CD4-positive, alpha-beta memory T cell (primary cell): ENCODE results near the gene TCP10L. TPM values are rescaled to one million over a fixed set of nuclear protein-coding genes. Genes with fewer than 3 reads are reported as not detected.

Source experiments
- CTCF ChIA-PET: fragments of 350-600 bp; sonication (Branson Sonifier 250); formaldehyde crosslinking; loops from one replicate; lab custom pipeline; 2021; ENCODE audit warnings: inconsistent platforms; ENCODE audit not compliant: partially characterized antibody; lab: Charles Lee
- POLR2A ChIA-PET: fragments of 350-600 bp; sonication (Branson Sonifier 250); formaldehyde crosslinking; loops from one replicate; lab custom pipeline; 2021; ENCODE audit not compliant: partially characterized antibody; lab: Charles Lee
- DNase-seq, 5 donors: peaks; one replicate each; pipeline versions ENCODE4 v3.0.0 to v3.0.0-alpha.2; 2020 to 2022; ENCODE audit warnings: mixed read lengths in 1 of 5
- H3K27ac ChIP-seq: one replicate; pipeline ENCODE4 v1.7.0; 2013; ENCODE audit warnings: low read depth, low read length
- H3K27me3 ChIP-seq: 2 replicates; pipeline ENCODE4 v1.7.0; 2013; ENCODE audit warnings: mild to moderate bottlenecking, low read length, moderate library complexity; ENCODE audit not compliant: insufficient read depth
- H3K36me3 ChIP-seq: 2 replicates; pipeline ENCODE4 v1.7.0; 2013; ENCODE audit warnings: mild to moderate bottlenecking, low read length, moderate library complexity; ENCODE audit not compliant: insufficient read depth
- H3K4me1 ChIP-seq: 2 replicates; pipeline ENCODE4 v1.7.0; 2013; ENCODE audit warnings: mild to moderate bottlenecking, low read length, moderate library complexity; ENCODE audit not compliant: insufficient read depth
- H3K4me3 ChIP-seq, 2 donors: one replicate each; pipeline ENCODE4 v1.7.0; 2013; ENCODE audit warnings: low read length in 2 of 2, mild to moderate bottlenecking in 1 of 2
- H3K9me3 ChIP-seq, 2 donors: one replicate each; pipeline ENCODE4 v1.7.0; 2013; ENCODE audit warnings: low read length in 2 of 2, control low read depth in 1 of 2; ENCODE audit not compliant: control insufficient read depth in 1 of 2
- H3K27ac Mint-ChIP-seq, 7 donors: one replicate each; pipeline ENCODE4 v1.8.0; 2020 to 2021; ENCODE audit warnings: mixed read lengths in 7 of 7, mild to moderate bottlenecking in 6 of 7, inconsistent platforms in 3 of 7, moderate library complexity in 3 of 7
- H3K27me3 Mint-ChIP-seq, 2 donors: one replicate each; pipeline ENCODE4 v1.8.0; 2020 to 2021; ENCODE audit warnings: mixed read lengths in 2 of 2
- H3K36me3 Mint-ChIP-seq, 2 donors: one replicate each; pipeline ENCODE4 v1.8.0; 2020 to 2021; ENCODE audit warnings: mixed read lengths in 2 of 2, inconsistent platforms in 1 of 2, mild to moderate bottlenecking in 1 of 2
- H3K4me1 Mint-ChIP-seq, 4 donors: one replicate each; pipeline ENCODE4 v1.8.0; 2020 to 2021; ENCODE audit warnings: mixed read lengths in 4 of 4, mild to moderate bottlenecking in 1 of 4
- H3K4me3 Mint-ChIP-seq, 8 donors: one replicate each; pipeline ENCODE4 v1.8.0; 2020 to 2021; ENCODE audit warnings: mixed read lengths in 8 of 8, mild to moderate bottlenecking in 7 of 8, moderate library complexity in 6 of 8, inconsistent platforms in 3 of 8
- H3K9me3 Mint-ChIP-seq, 8 donors: one replicate each; pipeline ENCODE4 v1.8.0; 2020 to 2021; ENCODE audit warnings: mixed read lengths in 8 of 8, mild to moderate bottlenecking in 5 of 8, inconsistent platforms in 3 of 8, moderate library complexity in 1 of 8
- intact Hi-C: fragments of 100-400 bp; cut with micrococcal nuclease; formaldehyde crosslinking; loops from one replicate; pipeline ENCODE4 v1.15.1; 2023
- polyA plus RNA-seq, 2 donors: library from polyadenylated mRNA; unstranded; fragments of 300-500 nt; fragmentation: Illumina TruSeq; gene quantifications; one replicate each; pipeline ENCODE4 v1.2.3, GENCODE V29; 2021
- total RNA-seq, 2 experiments: library from RNA; stranded (reverse); gene quantifications; one replicate each; pipeline ENCODE4 v1.2.3, GENCODE V29; 2021

TCP10L gene
- total and polyA plus RNA-seq, 4 experiments from 2014 or later, result 0.10 to 1.0 (median 0.55) TPM; not detected in 1

DNA sequence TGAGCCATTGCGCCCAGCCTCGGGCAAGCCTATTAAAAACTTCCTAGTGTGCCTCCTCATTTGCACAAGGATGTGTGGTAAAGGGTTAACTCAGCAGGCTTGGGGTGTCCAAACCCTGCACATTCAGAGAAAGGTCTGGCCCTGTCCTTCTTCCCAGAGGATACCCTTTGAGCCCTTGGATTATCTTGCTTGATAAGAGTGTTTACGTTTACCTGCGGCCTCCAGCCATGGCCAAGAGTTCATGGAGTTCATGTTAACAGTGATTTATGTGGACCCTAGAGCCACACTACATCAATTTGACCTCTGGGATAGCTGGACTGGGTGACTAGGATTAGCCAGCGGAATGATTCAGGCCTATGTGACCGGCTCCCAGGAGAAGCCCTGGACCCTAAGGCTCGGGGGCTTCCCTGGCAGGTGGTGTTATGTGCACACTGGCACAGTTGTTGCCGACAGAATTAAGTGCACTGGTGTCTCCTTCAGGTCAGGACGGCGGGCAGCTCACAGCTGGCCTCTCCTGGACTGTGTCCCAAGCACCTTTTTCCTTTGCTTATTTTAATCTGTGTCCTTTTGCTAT lies 7.7 kb upstream of the TCP10L start:
- H3K4me1 Mint-ChIP-seq, result no peaks in the 10 kb centered on the region
- no peaks in the 10 kb centered on the region for H3K36me3 ChIP-seq
- H3K27me3 Mint-ChIP-seq, result no peaks in the 10 kb centered on the region
- no peaks in the 10 kb centered on the region for H3K27me3 ChIP-seq
- H3K27ac ChIP-seq, result no peak overlapping the region
- H3K9me3 ChIP-seq, result no peaks in the 10 kb centered on the region
- H3K27ac Mint-ChIP-seq, result no peak overlapping the region
- no peak overlapping the region for H3K4me3 ChIP-seq
- intact Hi-C loops, result no loop called here
- H3K4me1 ChIP-seq, result no peaks in the 10 kb centered on the region
- ChIA-PET POLR2A (no interaction called here), CTCF (no interaction called here)
- DNase-seq, result no peak
- no peaks in the 10 kb centered on the region for H3K9me3 Mint-ChIP-seq
- peaks cover 0 to 5% of the 10 kb centered on the region in 2 donors for H3K36me3 Mint-ChIP-seq
- H3K4me3 Mint-ChIP-seq, result no peak overlapping the region

DNA sequence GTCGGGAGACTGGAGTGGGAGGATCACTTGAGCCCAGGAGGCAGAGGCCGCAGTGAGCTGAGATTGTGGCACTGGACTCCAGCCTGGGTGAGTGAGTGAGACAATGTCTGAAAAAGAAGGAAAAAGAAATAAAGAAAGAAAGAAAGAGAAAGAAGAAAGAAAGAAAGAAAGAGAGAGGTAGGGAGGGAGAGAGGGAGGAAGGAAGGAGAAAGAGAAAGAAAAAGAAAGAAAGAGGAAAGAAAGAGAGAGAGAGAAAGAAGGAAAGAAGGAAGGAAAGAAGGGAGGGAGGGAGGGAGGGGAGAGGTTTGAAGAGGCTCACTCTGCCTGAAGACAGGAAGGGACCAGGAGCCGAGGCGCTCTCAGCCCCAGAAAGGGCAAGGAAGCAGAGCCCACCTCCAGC lies 4.8 kb upstream of the TCP10L start:
- H3K27ac ChIP-seq, result no peak overlapping the region
- intact Hi-C loops, result no loop called here
- H3K27me3 ChIP-seq, result no peaks in the 10 kb centered on the region
- H3K9me3 ChIP-seq, result no peaks in the 10 kb centered on the region
- no peaks in the 10 kb centered on the region for H3K4me1 ChIP-seq
- H3K36me3 ChIP-seq, result no peaks in the 10 kb centered on the region
- no peak for DNase-seq
- H3K4me3 Mint-ChIP-seq, result no peak overlapping the region
- H3K36me3 Mint-ChIP-seq, result no peaks in the 10 kb centered on the region
- CTCF ChIA-PET, result no interaction called here
- no peak overlapping the region for H3K4me3 ChIP-seq
- peak overlapping the region in 1 of 7 donors; percentile 23 for H3K27ac Mint-ChIP-seq
- H3K9me3 Mint-ChIP-seq, result no peaks in the 10 kb centered on the region
- H3K27me3 Mint-ChIP-seq, result no peaks in the 10 kb centered on the region
- POLR2A ChIA-PET, result no interaction called here
- H3K4me1 Mint-ChIP-seq, result no peaks in the 10 kb centered on the region

DNA sequence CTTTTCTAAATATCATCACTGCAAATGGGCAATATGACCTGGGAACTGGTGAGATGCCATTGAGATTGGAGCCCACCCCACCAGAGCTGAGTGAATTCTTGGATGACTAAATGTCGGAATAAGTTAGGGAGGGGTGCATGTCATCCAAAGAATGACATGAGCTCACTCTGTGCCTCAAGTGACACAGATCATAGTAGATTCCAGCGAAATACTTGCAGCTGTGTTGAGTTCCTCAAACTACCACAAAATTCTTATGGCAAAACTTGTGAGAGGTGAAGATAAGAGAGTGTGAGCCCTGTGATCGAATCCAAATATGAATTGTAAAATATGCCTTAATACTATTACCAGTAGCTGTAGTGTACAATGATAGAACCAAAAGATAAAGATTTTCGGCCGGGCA lies 2.3 kb upstream of the TCP10L start:
- no peaks in the 10 kb centered on the region for H3K36me3 Mint-ChIP-seq
- Histone ChIP-seq H3K27ac (no peak overlapping the region), H3K9me3 (no peaks in the 10 kb centered on the region), H3K36me3 (no peaks in the 10 kb centered on the region), H3K4me3 (no peak overlapping the region), H3K27me3 (no peaks in the 10 kb centered on the region), H3K4me1 (no peaks in the 10 kb centered on the region)
- no peak overlapping the region for H3K4me3 Mint-ChIP-seq
- no peak overlapping the region for H3K27ac Mint-ChIP-seq
- no peaks in the 10 kb centered on the region for H3K9me3 Mint-ChIP-seq
- POLR2A ChIA-PET, result no interaction called here
- H3K27me3 Mint-ChIP-seq, result peaks cover 0 to 4% of the 10 kb centered on the region in 2 donors
- CTCF ChIA-PET, result interaction anchor here (0.7 to 3.5 kb wide), 3 partner anchors 13 to 186 kb away, joined by 3 to 19 read pairs (median 4); no protein-coding TSS in a partner anchor
- peaks cover 0 to 4% (median under 1%) of the 10 kb centered on the region in 4 donors for H3K4me1 Mint-ChIP-seq
- no peak for DNase-seq
- intact Hi-C loops, result no loop called here

- Mint-ChIP-seq H3K4me1 (peaks cover 0 to 4% (median under 1%) of the 10 kb centered on the region in 4 donors), H3K9me3 (no peaks in the 10 kb centered on the region), H3K27me3 (peaks cover 0 to 4% of the 10 kb centered on the region in 2 donors), H3K27ac (no peak overlapping the region), H3K4me3 (no peak overlapping the region), H3K36me3 (no peaks in the 10 kb centered on the region)
- Histone ChIP-seq H3K27me3 (no peaks in the 10 kb centered on the region), H3K4me1 (no peaks in the 10 kb centered on the region), H3K27ac (no peak overlapping the region), H3K36me3 (no peaks in the 10 kb centered on the region), H3K4me3 (no peak overlapping the region), H3K9me3 (no peaks in the 10 kb centered on the region)
- ChIA-PET CTCF (interaction anchor here (1.2 to 3.5 kb wide), 2 partner anchors 13 to 185 kb away, joined by 4 to 19 read pairs; no protein-coding TSS in a partner anchor), POLR2A (no interaction called here)
- intact Hi-C loops, result no loop called here
- DNase-seq, result no peak
Measured at GRCh38 chr21:32587120-32587519, 1.8 kb upstream of the TCP10L start.

GRCh38 chr21:32585970-32586369 lies 647 bp upstream of the TCP10L start:
- Histone ChIP-seq H3K4me3 (no peak overlapping the region), H3K36me3 (no peaks in the 10 kb centered on the region), H3K27ac (no peak overlapping the region), H3K9me3 (no peaks in the 10 kb centered on the region), H3K27me3 (no peaks in the 10 kb centered on the region), H3K4me1 (no peaks in the 10 kb centered on the region)
- H3K27ac Mint-ChIP-seq, result no peak overlapping the region
- no peak for DNase-seq
- ChIA-PET POLR2A (no interaction called here), CTCF (interaction anchor here (1.5 kb wide), 1 partner anchor 13 kb away, joined by 3 read pairs; no protein-coding TSS in a partner anchor)
- H3K36me3 Mint-ChIP-seq, result no peaks in the 10 kb centered on the region
- peaks cover 0 to 4% (median under 1%) of the 10 kb centered on the region in 4 donors for H3K4me1 Mint-ChIP-seq
- intact Hi-C loops, result no loop called here
- peaks cover 0 to 4% of the 10 kb centered on the region in 2 donors for H3K27me3 Mint-ChIP-seq
- no peak overlapping the region for H3K4me3 Mint-ChIP-seq
- no peaks in the 10 kb centered on the region for H3K9me3 Mint-ChIP-seq

DNA sequence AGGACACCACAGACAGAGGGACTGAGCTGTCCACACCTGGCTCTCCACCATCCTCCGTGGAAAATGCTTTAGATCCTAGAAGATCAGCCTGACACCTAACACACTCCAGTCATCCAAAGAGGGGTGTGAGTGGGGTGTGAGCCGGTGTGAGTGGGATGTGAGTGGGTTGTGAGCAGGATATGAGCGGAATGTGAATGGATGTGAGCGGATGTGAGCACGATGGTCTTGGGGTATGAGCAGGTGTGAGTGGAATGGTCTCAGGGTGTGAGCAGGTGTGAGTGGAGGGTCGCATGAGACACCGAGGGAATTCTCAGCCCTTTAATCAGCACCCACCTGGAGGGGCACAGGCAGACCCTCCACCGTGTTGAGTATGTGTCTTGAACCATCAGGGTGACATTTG lies 851 bp downstream of the TCP10L start:
- intact Hi-C loops, result no loop called here
- peaks cover 0 to 4% (median under 1%) of the 10 kb centered on the region in 4 donors for H3K4me1 Mint-ChIP-seq
- H3K9me3 Mint-ChIP-seq, result no peaks in the 10 kb centered on the region
- CTCF ChIA-PET, result interaction anchor here (1.0 to 1.5 kb wide), 2 partner anchors 12 to 181 kb away, joined by 3 read pairs; no protein-coding TSS in a partner anchor
- no peaks in the 10 kb centered on the region for H3K27me3 ChIP-seq
- no peaks in the 10 kb centered on the region for H3K4me1 ChIP-seq
- H3K9me3 ChIP-seq, result no peaks in the 10 kb centered on the region
- H3K4me3 Mint-ChIP-seq, result no peak overlapping the region
- peaks cover 2 to 4% of the 10 kb centered on the region in 2 donors for H3K27me3 Mint-ChIP-seq
- POLR2A ChIA-PET, result no interaction called here
- DNase-seq, result no peak
- no peak overlapping the region for H3K27ac ChIP-seq
- peaks cover 0 to 3% of the 10 kb centered on the region in 2 donors for H3K36me3 Mint-ChIP-seq
- H3K4me3 ChIP-seq, result no peak overlapping the region
- no peaks in the 10 kb centered on the region for H3K36me3 ChIP-seq
- H3K27ac Mint-ChIP-seq, result peak overlapping the region in 1 of 7 donors; percentile 43

DNA sequence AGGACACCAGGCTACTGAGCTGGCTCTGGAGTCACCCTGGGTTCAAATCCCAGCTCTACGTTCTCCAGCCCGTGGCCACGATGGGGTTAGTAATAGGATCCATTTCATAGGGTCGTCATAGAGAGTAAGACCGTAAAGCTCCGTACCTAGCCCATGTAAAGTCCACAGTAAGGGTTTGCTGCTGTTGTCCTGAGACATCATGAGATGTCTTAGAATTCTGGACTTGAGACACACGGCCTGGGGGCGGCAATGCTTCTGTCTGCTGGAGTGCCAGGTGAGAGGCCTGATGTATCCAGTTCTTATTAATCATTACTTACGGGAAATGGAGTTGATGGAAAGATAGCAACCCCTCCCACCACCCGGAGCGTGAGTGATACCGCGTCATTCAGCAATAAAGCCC lies 3.6 kb downstream of the TCP10L start:
- ChIA-PET POLR2A (no interaction called here), CTCF (interaction anchor here (1.1 kb wide), 1 partner anchor 11 kb away, joined by 3 read pairs; no protein-coding TSS in a partner anchor)
- intact Hi-C loops, result no loop called here
- Mint-ChIP-seq H3K27ac (no peak overlapping the region), H3K27me3 (peaks cover 4% of the 10 kb centered on the region in 2 donors), H3K4me3 (no peak overlapping the region), H3K9me3 (no peaks in the 10 kb centered on the region), H3K36me3 (peaks cover 0 to 3% of the 10 kb centered on the region in 2 donors), H3K4me1 (peaks cover 0 to 4% (median under 1%) of the 10 kb centered on the region in 4 donors)
- no peaks in the 10 kb centered on the region for H3K36me3 ChIP-seq
- H3K9me3 ChIP-seq, result no peaks in the 10 kb centered on the region
- H3K27ac ChIP-seq, result no peak overlapping the region
- no peaks in the 10 kb centered on the region for H3K27me3 ChIP-seq
- H3K4me1 ChIP-seq, result no peaks in the 10 kb centered on the region
- no peak overlapping the region for H3K4me3 ChIP-seq
- DNase-seq, result no peak
